Liver (tissue), 9 donors: ENCODE data around the gene KRTAP4-7. TPM values are rescaled to one million over a fixed set of nuclear protein-coding genes. Genes with fewer than 3 reads are reported as not detected.

Experiments
- DNase-seq: peaks from one replicate; pipeline ENCODE4 v3.0.0-alpha.2; 2017; ENCODE audit warnings: low spot score
- H3K27ac ChIP-seq, 2 donors: one replicate each; pipeline ENCODE4 v1.7.0; 2013; ENCODE audit warnings: inconsistent platforms in 2 of 2, low read length in 2 of 2, control low read depth in 1 of 2, low read depth in 1 of 2, mild to moderate bottlenecking in 1 of 2
- H3K27me3 ChIP-seq, 4 donors: one replicate each; pipeline versions ENCODE4 v1.6.1 to v1.7.0; 2013; ENCODE audit warnings: low read length in 3 of 4, inconsistent platforms in 1 of 4, mild to moderate bottlenecking in 1 of 4, moderate library complexity in 1 of 4; ENCODE audit not compliant: control insufficient read depth in 4 of 4, insufficient read depth in 4 of 4
- H3K36me3 ChIP-seq, 4 donors: one replicate each; pipeline versions ENCODE4 v1.6.1 to v1.7.0; 2013; ENCODE audit warnings: low read length in 3 of 4, mild to moderate bottlenecking in 3 of 4, low read depth in 1 of 4, moderate library complexity in 1 of 4; ENCODE audit not compliant: control insufficient read depth in 4 of 4, insufficient read depth in 3 of 4
- H3K4me1 ChIP-seq, 4 donors: one replicate each; pipeline versions ENCODE4 v1.6.1 to v1.7.0; 2013; ENCODE audit warnings: low read length in 3 of 4, mild to moderate bottlenecking in 3 of 4, moderate library complexity in 1 of 4; ENCODE audit not compliant: control insufficient read depth in 4 of 4, insufficient read depth in 4 of 4
- H3K4me3 ChIP-seq, 3 donors: one replicate each; pipeline versions ENCODE4 v1.6.1 to v1.7.0; 2013; ENCODE audit warnings: low read length in 3 of 3, control low read depth in 1 of 3, low read depth in 1 of 3, mild to moderate bottlenecking in 1 of 3
- H3K9ac ChIP-seq, 2 donors: one replicate each; pipeline ENCODE4 v1.7.0; 2013; ENCODE audit warnings: low read length in 2 of 2, mild to moderate bottlenecking in 2 of 2, moderate library complexity in 2 of 2, control low read depth in 1 of 2, low read depth in 1 of 2
- H3K9me3 ChIP-seq, 4 donors: one replicate each; pipeline versions ENCODE4 v1.6.1 to v1.7.0; 2013; ENCODE audit warnings: low read length in 3 of 4; ENCODE audit not compliant: control insufficient read depth in 4 of 4
- ATF3 ChIP-seq: IDR thresholded peaks from 2 replicates; pipeline ENCODE4 v1.6.1; 2016; ENCODE audit warnings: antibody characterized with exemption
- CTCF ChIP-seq: fragments of 150-350 bp; IDR thresholded peaks from 2 replicates; pipeline ENCODE4 v1.5.1; 2017; ENCODE audit warnings: improper control_type of control experiment, low read depth, low read length; ENCODE audit not compliant: missing input control
- FOXA1 ChIP-seq: IDR thresholded peaks from 2 replicates; pipeline ENCODE4 v1.6.1; 2016; ENCODE audit warnings: antibody characterized with exemption
- FOXA2 ChIP-seq: IDR thresholded peaks from 2 replicates; pipeline ENCODE4 v1.6.1; 2016; ENCODE audit warnings: antibody characterized with exemption
- GABPA ChIP-seq, 2 donors: IDR thresholded peaks in 1 of 2; conservative IDR thresholded peaks in 1 of 2; 2 replicates each; pipeline ENCODE4 v1.6.1; 2016; ENCODE audit warnings: antibody characterized with exemption in 2 of 2, mild to moderate bottlenecking in 1 of 2, moderate library complexity in 1 of 2
- HNF4A ChIP-seq, 2 donors: conservative IDR thresholded peaks; 2 replicates each; pipeline ENCODE4 v1.6.1; 2016; ENCODE audit warnings: antibody characterized with exemption in 2 of 2, mild to moderate bottlenecking in 2 of 2
- HNF4G ChIP-seq: IDR thresholded peaks from 2 replicates; pipeline ENCODE4 v1.6.1; 2016; ENCODE audit warnings: antibody characterized with exemption
- JUND ChIP-seq, 2 donors: IDR thresholded peaks; 2 replicates each; pipeline ENCODE4 v1.6.1; 2016; ENCODE audit warnings: antibody characterized with exemption in 2 of 2
- MAX ChIP-seq: IDR thresholded peaks from 2 replicates; pipeline ENCODE4 v1.6.1; 2016; ENCODE audit warnings: antibody characterized with exemption
- NR2F2 ChIP-seq: IDR thresholded peaks from 2 replicates; pipeline ENCODE4 v1.6.1; 2016; ENCODE audit warnings: antibody characterized with exemption
- RAD21 ChIP-seq, 2 donors: IDR thresholded peaks; 2 replicates each; pipeline ENCODE4 v1.6.1; 2016; ENCODE audit warnings: antibody characterized with exemption in 2 of 2, mild to moderate bottlenecking in 2 of 2
- REST ChIP-seq: IDR thresholded peaks from 2 replicates; pipeline ENCODE4 v1.6.1; 2016; ENCODE audit warnings: antibody characterized with exemption, mild to moderate bottlenecking
- RXRA ChIP-seq, 2 donors: IDR thresholded peaks; 2 replicates each; pipeline ENCODE4 v1.6.1; 2017 to 2018; ENCODE audit warnings: antibody characterized with exemption in 2 of 2, mild to moderate bottlenecking in 1 of 2
- SP1 ChIP-seq: IDR thresholded peaks from 2 replicates; pipeline ENCODE4 v1.6.1; 2018; ENCODE audit warnings: antibody characterized with exemption, mild to moderate bottlenecking
- TAF1 ChIP-seq: conservative IDR thresholded peaks from 2 replicates; pipeline ENCODE4 v1.6.1; 2016; ENCODE audit warnings: antibody characterized with exemption, mild to moderate bottlenecking
- YY1 ChIP-seq: IDR thresholded peaks from 2 replicates; pipeline ENCODE4 v1.6.1; 2016; ENCODE audit warnings: antibody characterized with exemption, mild to moderate bottlenecking
- ZBTB33 ChIP-seq: IDR thresholded peaks from 2 replicates; pipeline ENCODE4 v1.6.1; 2016; ENCODE audit warnings: antibody characterized with exemption
- WGBS: extraction: QIAGEN DNeasy Blood & Tissue Kit; methylation state at CpG from one replicate; pipeline ENCODE4 v1.1.7; 2013; 5-methylcytosine and 5-hydroxymethylcytosine counted together
- polyA plus RNA-seq, 2 donors: library from polyadenylated mRNA; stranded (reverse) in 1 of 2; unstranded in 1 of 2; fragments of 200-250 nt in 1 of 2; fragments of >200 nt in 1 of 2; fragmentation: Nextera tagmentation in 1 of 2; extraction: Ambion mirVana in 1 of 2; gene quantifications; one replicate each; pipeline versions ENCODE4 v1.2.1 to v1.2.3, GENCODE V29; 2013 to 2015
- total RNA-seq, 2 donors: library from RNA; depleted of rRNA; stranded (reverse); fragments of >200 nt; gene quantifications; one replicate each; pipeline ENCODE4 v1.2.3, GENCODE V29; 2014
- donor health status: healthy.
- donor health status: healthy.
- donor health status: healthy.
- donor health status: healthy.
- donor health status: healthy.

Gene KRTAP4-7
- total and polyA plus RNA-seq, 4 donors: not detected

- Histone ChIP-seq H3K4me3 (no peak overlapping the region), H3K9me3 (no peaks in the 10 kb centered on the region), H3K36me3 (no peaks in the 10 kb centered on the region), H3K27me3 (peaks cover 0 to 3% (median 0%) of the 10 kb centered on the region in 4 donors), H3K4me1 (no peaks in the 10 kb centered on the region), H3K9ac (no peak overlapping the region), H3K27ac (no peak overlapping the region)
- 58% methylated on average over 7 of the region's 7 CpGs for WGBS
- DNase-seq: no peak
- TF ChIP-seq MAX (no peak), FOXA2 (no peak), YY1 (no peak), HNF4G (no peak), RXRA (IDR thresholded peaks at IDR 0.05) (no peak), REST (no peak), ZBTB33 (no peak), RAD21 (IDR thresholded peaks at IDR 0.05) (no peak), ATF3 (no peak), CTCF (no peak), SP1 (no peak), TAF1 (no peak), NR2F2 (no peak), FOXA1 (no peak), HNF4A (conservative IDR thresholded peaks at IDR 0.05) (no peak), JUND (IDR thresholded peaks at IDR 0.05) (no peak)
These were observed 35.5 kb upstream of the KRTAP4-7 start for GRCh38 chr17:41048441-41048840.

- Histone ChIP-seq H3K27ac (no peak overlapping the region), H3K27me3 (peaks cover 0 to 3% (median 0%) of the 10 kb centered on the region in 4 donors), H3K9ac (no peak overlapping the region), H3K36me3 (no peaks in the 10 kb centered on the region), H3K4me3 (no peak overlapping the region), H3K9me3 (no peaks in the 10 kb centered on the region), H3K4me1 (no peaks in the 10 kb centered on the region)
- WGBS: 55% methylated on average over 2 of the region's 2 CpGs
- no peak for DNase-seq
- TF ChIP-seq REST: no peak
- TF ChIP-seq CTCF: no peak
- TF ChIP-seq HNF4A (conservative IDR thresholded peaks at IDR 0.05): no peak
- TF ChIP-seq SP1: no peak
- TF ChIP-seq FOXA2: no peak
- TF ChIP-seq MAX: no peak
- TF ChIP-seq GABPA (IDR thresholded peaks at IDR 0.05 in 1 of 2, conservative IDR thresholded peaks at IDR 0.05 in 1 of 2): no peak
- TF ChIP-seq RAD21 (IDR thresholded peaks at IDR 0.05): no peak
- no peak for TF ChIP-seq YY1
- TF ChIP-seq JUND (IDR thresholded peaks at IDR 0.05): no peak
- TF ChIP-seq ATF3: no peak
- no peak for TF ChIP-seq FOXA1
- no peak for TF ChIP-seq NR2F2
These were observed 34.8 kb upstream of the KRTAP4-7 start for GRCh38 chr17:41049110-41049509.
